K562 (cell line): ENCODE data around the gene HTR3E. TPM values are rescaled to one million over a fixed set of nuclear protein-coding genes. Genes with fewer than 3 reads are reported as not detected.

Experiments used
- ATAC-seq: fragments of 200-7000 bp; cut with Tn5 transposase; 3 replicates; pipeline ENCODE4 v1.9.1; 2020; ENCODE audit warnings: moderate library complexity
- BruUV-seq: library from RNA; stranded (reverse); fragments of 400-500 nt; replicated peaks from 2 replicates; lab custom pipeline; 2021; lab: Mats Ljungman, UMichigan
- CTCF ChIA-PET: fragments of 300-600 bp; formaldehyde crosslinking; extraction: SDS; loops from one replicate; lab custom pipeline; 2021; ENCODE audit warnings: low intra/inter-chr PET ratio; lab: Yijun Ruan, JAX
- POLR2A ChIA-PET: fragments of 300-600, 350-650 bp; sonication (Branson Sonifier 250); formaldehyde crosslinking; extraction: SDS; loops from one replicate; lab custom pipeline; 2021; ENCODE audit warnings: antibody characterized with exemption, inconsistent platforms; lab: Yijun Ruan, JAX
- DNase-seq, 4 experiments: peaks; one replicate each; pipeline versions ENCODE4 v3.0.0 to v3.0.0-alpha.2; 2011 to 2018; ENCODE audit warnings: low spot score in 3 of 4, mixed read lengths in 3 of 4; ENCODE audit errors: extremely low read depth in 1 of 4
- FAIRE-seq: peaks from 2 replicates; lab custom pipeline; 2011; peaks lifted over from hg19 to GRCh38; lab: Jason Lieb, UNC
- H2AFZ ChIP-seq: 2 replicates; pipeline ENCODE4 v1.6.0; 2011; ENCODE audit warnings: low read depth, low read length, control low read depth, inconsistent platforms
- H3K27ac ChIP-seq: fragments of 200-600 bp; 3 replicates; pipeline ENCODE4 v1.8.0; 2011; ENCODE audit warnings: low read depth, mild to moderate bottlenecking, control low read depth, inconsistent platforms, low read length, moderate library complexity, mixed read lengths; ENCODE audit errors: extremely low read depth
- H3K27me3 ChIP-seq, 2 experiments: fragments of 300-600 bp in 1 of 2; 2 replicates in 1 of 2; 3 replicates in 1 of 2; pipeline versions ENCODE4 v1.6.0 to v1.8.0; 2011; ENCODE audit warnings: inconsistent platforms in 2 of 2, low read length in 2 of 2, mild to moderate bottlenecking in 1 of 2, mixed read lengths in 1 of 2, moderate library complexity in 1 of 2; ENCODE audit not compliant: control insufficient read depth in 2 of 2, insufficient read depth in 2 of 2
- H3K36me3 ChIP-seq: fragments of 300-600 bp; 3 replicates; pipeline ENCODE4 v1.8.0; 2011; ENCODE audit warnings: mild to moderate bottlenecking, low read length, inconsistent platforms; ENCODE audit not compliant: control insufficient read depth, insufficient read depth
- H3K4me1 ChIP-seq, 2 experiments: fragments of 200-600 bp in 1 of 2; replicated peaks in 1 of 2; 2 replicates in 1 of 2; 3 replicates in 1 of 2; pipeline versions ENCODE4 v1.5.1 to v1.8.0; 2011; ENCODE audit warnings: inconsistent platforms in 2 of 2, low read length in 2 of 2, mild to moderate bottlenecking in 1 of 2, mixed read lengths in 1 of 2, moderate library complexity in 1 of 2; ENCODE audit not compliant: control insufficient read depth in 2 of 2, insufficient read depth in 2 of 2
- H3K4me2 ChIP-seq: 2 replicates; pipeline ENCODE4 v1.6.1; 2011; ENCODE audit warnings: low read length, control low read depth, inconsistent platforms, mixed read lengths; ENCODE audit not compliant: insufficient read depth
- H3K4me3 ChIP-seq: fragments of 200-600 bp; sonication (generic), shearing (Covaris generic); 2 replicates; pipeline ENCODE4 v1.5.1; 2016; ENCODE audit warnings: control low read depth, inconsistent platforms
- H3K79me2 ChIP-seq: fragments of 200-600 bp; 3 replicates; pipeline ENCODE4 v1.8.0; 2011; ENCODE audit warnings: low read length, inconsistent platforms; ENCODE audit not compliant: control insufficient read depth, insufficient read depth
- H3K9ac ChIP-seq, 2 experiments: 2 replicates each; pipeline versions ENCODE4 v1.6.0 to v1.6.1; 2011; ENCODE audit warnings: low read depth in 2 of 2, low read length in 2 of 2, control low read depth in 1 of 2, inconsistent platforms in 1 of 2, mild to moderate bottlenecking in 1 of 2, mixed read lengths in 1 of 2; ENCODE audit not compliant: insufficient read depth in 1 of 2
- H3K9me1 ChIP-seq: one replicate; pipeline ENCODE4 v1.6.0; 2011; ENCODE audit warnings: inconsistent platforms, mild to moderate bottlenecking, low read length, moderate library complexity; ENCODE audit not compliant: control insufficient read depth, insufficient read depth
- H3K9me3 ChIP-seq: replicated peaks from 2 replicates; pipeline ENCODE4 v1.5.1; 2011; ENCODE audit warnings: low read depth, low read length, inconsistent platforms; ENCODE audit not compliant: control insufficient read depth, insufficient read depth
- H4K20me1 ChIP-seq: replicated peaks from 2 replicates; pipeline ENCODE4 v1.6.1; 2011; ENCODE audit warnings: low read length, inconsistent platforms, mixed read lengths; ENCODE audit not compliant: control insufficient read depth, insufficient read depth
- CBX3 ChIP-seq, 2 experiments: IDR thresholded peaks; 1 replicate in 1 of 2; 2 replicates in 1 of 2; pipeline ENCODE4 v1.6.1; 2012; ENCODE audit warnings: inconsistent platforms in 2 of 2, low read length in 2 of 2, borderline replicate concordance in 1 of 2, control low read depth in 1 of 2
- CBX5 ChIP-seq: IDR thresholded peaks from 2 replicates; pipeline ENCODE4 v1.6.1; 2014; ENCODE audit warnings: low read depth, borderline replicate concordance
- GTF2A2 ChIP-seq: IDR thresholded peaks from 2 replicates; pipeline ENCODE4 v1.6.1; 2016; ENCODE audit warnings: mild to moderate bottlenecking, missing genetic modification characterization, missing compliant biosample characterization
- LEF1 ChIP-seq: fragments of 450-650 bp; IDR thresholded peaks from 2 replicates; pipeline ENCODE4 v1.6.1; 2016; ENCODE audit warnings: mild to moderate bottlenecking
- NKRF ChIP-seq: fragments of 450-650 bp; IDR thresholded peaks from 2 replicates; pipeline ENCODE4 v1.6.1; 2016; ENCODE audit warnings: borderline replicate concordance
- RBM15 ChIP-seq: fragments of 200-400 bp; formaldehyde crosslinking; IDR thresholded peaks from 2 replicates; pipeline ENCODE4 v1.6.1; 2018; ENCODE audit warnings: mild to moderate bottlenecking, low read length, moderate library complexity; ENCODE audit not compliant: insufficient read depth
- TRIM24 ChIP-seq, 2 experiments: fragments of 450-650 bp; IDR thresholded peaks; 2 replicates each; pipeline ENCODE4 v1.6.1; 2016
- ZEB2 ChIP-seq: fragments of 450-650 bp; IDR thresholded peaks from 2 replicates; pipeline ENCODE4 v1.6.1; 2016
- ZFPM2 ChIP-seq: fragments of 250-450 bp; sonication (Bioruptor Pico); IDR thresholded peaks from 2 replicates; pipeline ENCODE4 v1.5.1; 2022; ENCODE audit warnings: mild to moderate bottlenecking
- ZNF174 ChIP-seq: fragments of 250-450 bp; sonication (Bioruptor Pico); IDR thresholded peaks from 2 replicates; pipeline ENCODE4 v1.4.0; 2020; ENCODE audit warnings: mild to moderate bottlenecking
- ZNF324 ChIP-seq: fragments of 250-450 bp; sonication (Bioruptor Pico); IDR thresholded peaks from 2 replicates; pipeline ENCODE4 v1.4.0; 2020; ENCODE audit warnings: mild to moderate bottlenecking
- ZNF408 ChIP-seq: fragments of 250-450 bp; sonication (Bioruptor Pico); IDR thresholded peaks from 2 replicates; pipeline ENCODE4 v1.4.0; 2020; ENCODE audit warnings: low read depth, mild to moderate bottlenecking, moderate library complexity
- ZNF41 ChIP-seq: fragments of 250-450 bp; sonication (Bioruptor Pico); conservative IDR thresholded peaks from 2 replicates; pipeline ENCODE4 v1.4.0; 2020; ENCODE audit warnings: mild to moderate bottlenecking
- ZNF444 ChIP-seq: fragments of 250-450 bp; sonication (Bioruptor Pico); IDR thresholded peaks from 2 replicates; pipeline ENCODE4 v1.4.0; 2020; ENCODE audit warnings: mild to moderate bottlenecking, moderate library complexity
- WGBS: fragments of 100-300 bp; shearing (Covaris generic); methylation state at CpG from one replicate; pipeline ENCODE4 v1.1.6; 2016; ENCODE audit warnings: low coverage, mixed read lengths; ENCODE audit not compliant: insufficient coverage; ENCODE audit errors: missing lambda C conversion rate; 5-methylcytosine and 5-hydroxymethylcytosine counted together
- in situ Hi-C: fragments of 300-500 bp; cut with MboI; formaldehyde crosslinking; loops from 4 replicates; pipeline ENCODE4 v1.15.0; 2018; ENCODE audit warnings: inconsistent platforms, mixed read lengths
- intact Hi-C: fragments of 100-400 bp; cut with micrococcal nuclease; formaldehyde crosslinking; loops from 2 replicates; pipeline ENCODE4 v1.14.2; 2022
- polyA plus RNA-seq, 8 experiments: library from polyadenylated mRNA; depleted of rRNA in 4 of 8; stranded (reverse) in 5 of 8; unstranded in 3 of 8; fragments of >200 nt; fragmentation: Nextera tagmentation in 2 of 8; fragmentation: Illumina TruSeq in 1 of 8; extraction: Ambion mirVana in 2 of 8; extraction: Trizol in 1 of 8; gene quantifications; 2 replicates each; pipeline versions ENCODE4 v1.2.1 to v1.2.3, GENCODE V29; 2011 to 2014; ENCODE audit warnings: inconsistent platforms in 1 of 8, missing spikeins in 1 of 8
- total RNA-seq, 7 experiments: library from RNA; depleted of rRNA in 6 of 7; stranded (reverse); fragments of >200 nt in 6 of 7; fragmentation: Illumina TruSeq in 2 of 7; extraction: Trizol in 2 of 7; gene quantifications; 2 replicates each; pipeline versions ENCODE4 v1.2.1 to v1.2.3, GENCODE V29; 2011 to 2021; ENCODE audit warnings: low replicate concordance in 1 of 7
- TF ChIP-seq, protein P1 (sequence below), 2 experiments: IDR thresholded peaks; 2 replicates each; pipeline ENCODE4 v1.6.1; 2011; ENCODE audit warnings: borderline replicate concordance in 1 of 2, control low read depth in 1 of 2, low read depth in 1 of 2, low read length in 1 of 2, mild to moderate bottlenecking in 1 of 2, mixed read lengths in 1 of 2, moderate library complexity in 1 of 2; ENCODE audit not compliant: insufficient read depth in 1 of 2, insufficient read length in 1 of 2, poor library complexity in 1 of 2, severe bottlenecking in 1 of 2; ENCODE audit errors: extremely low read depth in 1 of 2
- TF ChIP-seq, protein P2 (sequence below): fragments of 450-650 bp; IDR thresholded peaks from 2 replicates; pipeline ENCODE4 v1.6.1; 2018; ENCODE audit warnings: mild to moderate bottlenecking, low read depth; ENCODE audit not compliant: partially characterized antibody

HTR3E gene
- total and polyA plus RNA-seq, 9 of the 15 experiments (the other 6 are each of a cell fraction or from before 2014, with no cell fraction given) = not detected

GRCh38 chr3:184085389-184085852 lies 11.4 kb upstream of the HTR3E start (continued):
- TF ChIP-seq, protein P1, sequence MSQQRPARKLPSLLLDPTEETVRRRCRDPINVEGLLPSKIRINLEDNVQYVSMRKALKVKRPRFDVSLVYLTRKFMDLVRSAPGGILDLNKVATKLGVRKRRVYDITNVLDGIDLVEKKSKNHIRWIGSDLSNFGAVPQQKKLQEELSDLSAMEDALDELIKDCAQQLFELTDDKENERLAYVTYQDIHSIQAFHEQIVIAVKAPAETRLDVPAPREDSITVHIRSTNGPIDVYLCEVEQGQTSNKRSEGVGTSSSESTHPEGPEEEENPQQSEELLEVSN (IDR thresholded peaks at IDR 0.05; ENCODE audit: borderline replicate concordance in 1 of 2, extremely low read depth in 1 of 2, insufficient read depth in 1 of 2, insufficient read length in 1 of 2, low read depth in 1 of 2, low read length in 1 of 2, poor library complexity in 1 of 2, severe bottlenecking in 1 of 2) = no peak
- no peak for TF ChIP-seq ZNF324 (CRISPR knock-in tag)
- no peak for TF ChIP-seq NKRF

GRCh38 chr3:184092199-184092598 lies 4.7 kb upstream of the HTR3E start:
- no peak overlapping the region for H3K27ac ChIP-seq
- no peaks in the 10 kb centered on the region for H4K20me1 ChIP-seq
- H3K36me3 ChIP-seq = no peaks in the 10 kb centered on the region
- no peak overlapping the region for H3K9ac ChIP-seq
- in situ Hi-C loops = no loop called here
- POLR2A ChIA-PET = interaction anchor here (0.6 kb wide), 1 partner anchor 31 kb away, joined by 3 read pairs; no protein-coding TSS in a partner anchor
- H3K4me1 ChIP-seq = no peaks in the 10 kb centered on the region
- 17% methylated on average over 3 of the region's 3 CpGs for WGBS
- DNase-seq = no peak
- H3K4me3 ChIP-seq = no peak overlapping the region
- CTCF ChIA-PET = no interaction called here
- BruUV-seq = no TSS peak
- H3K27me3 ChIP-seq = no peaks in the 10 kb centered on the region
- no peak overlapping the region for H3K4me2 ChIP-seq
- intact Hi-C loops = no loop called here
- no peaks in the 10 kb centered on the region for H3K79me2 ChIP-seq
- peaks cover 3% of the 10 kb centered on the region for H3K9me3 ChIP-seq
- FAIRE-seq = no peak
- no peak overlapping the region for H2AFZ ChIP-seq
- ATAC-seq = no peak
- no peaks in the 10 kb centered on the region for H3K9me1 ChIP-seq
- TF ChIP-seq ZNF324 (CRISPR knock-in tag) (peak; percentile 99), TRIM24 (IDR thresholded peaks at IDR 0.05) (peak in 1 of 2 experiments; percentile 17; a peak in 1 of 4 replicates), GTF2A2 (no peak), ZFPM2 (CRISPR knock-in tag) (no peak), CBX3 (IDR thresholded peaks at IDR 0.05; ENCODE audit: borderline replicate concordance in 1 of 2, low read length in 2 of 2) (peak in 1 of 2 experiments; percentile 83; a peak in 2 of 3 replicates), CBX5 (peak; percentile 84; the same call in 1 of the 2 replicates), ZNF41 (no peak), ZNF174 (CRISPR knock-in tag) (no peak), ZNF408 (CRISPR knock-in tag) (no peak), ZEB2 (peak; percentile 19; the same call in 1 of the 2 replicates), ZNF444 (CRISPR knock-in tag) (no peak), LEF1 (no peak), RBM15 (no peak)
- TF ChIP-seq, protein P1 (IDR thresholded peaks at IDR 0.05; ENCODE audit: borderline replicate concordance in 1 of 2, extremely low read depth in 1 of 2, insufficient read depth in 1 of 2, insufficient read length in 1 of 2, low read depth in 1 of 2, low read length in 1 of 2, poor library complexity in 1 of 2, severe bottlenecking in 1 of 2) = no peak
- TF ChIP-seq, protein P2, sequence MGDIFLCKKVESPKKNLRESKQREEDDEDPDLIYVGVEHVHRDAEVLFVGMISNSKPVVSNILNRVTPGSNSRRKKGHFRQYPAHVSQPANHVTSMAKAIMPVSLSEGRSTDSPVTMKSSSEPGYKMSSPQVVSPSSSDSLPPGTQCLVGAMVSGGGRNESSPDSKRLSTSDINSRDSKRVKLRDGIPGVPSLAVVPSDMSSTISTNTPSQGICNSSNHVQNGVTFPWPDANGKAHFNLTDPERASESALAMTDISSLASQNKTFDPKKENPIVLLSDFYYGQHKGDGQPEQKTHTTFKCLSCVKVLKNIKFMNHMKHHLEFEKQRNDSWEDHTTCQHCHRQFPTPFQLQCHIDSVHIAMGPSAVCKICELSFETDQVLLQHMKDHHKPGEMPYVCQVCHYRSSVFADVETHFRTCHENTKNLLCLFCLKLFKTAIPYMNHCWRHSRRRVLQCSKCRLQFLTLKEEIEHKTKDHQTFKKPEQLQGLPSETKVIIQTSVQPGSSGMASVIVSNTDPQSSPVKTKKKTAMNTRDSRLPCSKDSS = peak; percentile 54
